ENCODE measurements around the gene SSUH2. TPM values are rescaled to one million over a fixed set of nuclear protein-coding genes. Genes with fewer than 3 reads are reported as not detected.
"Not testable (repeated sequence)": the region's sequence is repeated elsewhere in the genome, so short reads cannot be mapped to it uniquely, and the experiment has no call there.

The SSUH2 gene, protein sequence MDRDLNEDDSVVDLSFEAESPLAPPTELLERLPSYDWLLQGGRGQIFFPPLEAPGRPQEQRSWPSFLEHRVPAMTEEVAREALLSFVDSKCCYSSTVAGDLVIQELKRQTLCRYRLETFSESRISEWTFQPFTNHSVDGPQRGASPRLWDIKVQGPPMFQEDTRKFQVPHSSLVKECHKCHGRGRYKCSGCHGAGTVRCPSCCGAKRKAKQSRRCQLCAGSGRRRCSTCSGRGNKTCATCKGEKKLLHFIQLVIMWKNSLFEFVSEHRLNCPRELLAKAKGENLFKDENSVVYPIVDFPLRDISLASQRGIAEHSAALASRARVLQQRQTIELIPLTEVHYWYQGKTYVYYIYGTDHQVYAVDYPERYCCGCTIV
- total RNA-seq = under 1 TPM; 0.12 to 0.20 TPM

DNA sequence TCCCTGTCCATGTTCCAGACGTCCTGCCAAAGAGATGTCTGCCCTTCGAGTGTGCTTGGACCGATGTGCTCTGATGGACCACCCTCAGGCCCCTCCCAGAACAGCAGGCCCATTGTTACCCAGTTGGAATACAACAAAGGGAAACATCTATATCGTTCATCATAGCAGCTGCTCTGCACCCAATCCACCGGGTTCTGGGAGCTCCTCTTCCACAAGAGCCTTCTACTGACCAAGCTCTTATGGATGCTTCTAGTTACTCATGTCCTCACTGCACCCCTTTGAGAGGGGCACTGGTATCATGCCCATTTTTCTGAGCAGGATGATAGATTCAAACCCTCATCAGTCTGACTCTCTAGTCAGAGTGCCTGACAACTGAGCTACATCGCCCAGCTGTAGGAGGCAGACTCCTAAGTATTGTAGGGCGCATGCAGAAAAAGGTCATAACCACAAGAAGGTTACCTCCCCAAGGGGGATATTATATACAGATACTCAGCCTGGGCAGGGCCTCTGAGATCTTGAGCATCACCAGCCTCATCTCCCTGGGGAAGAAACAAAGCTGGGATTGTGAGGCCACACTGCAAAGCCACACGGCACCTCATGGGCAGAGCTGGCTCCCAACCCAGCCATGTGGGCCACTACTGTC, at the start of gene SSUH2:
Gene SSUH2, minus strand, starts transcription at position 51 of the 643 bp plus-strand sequence. Its CDS starts 40 bp downstream, at position 11.
- Mint-ChIP-seq H3K27ac (no peak within 1 kb of the TSS), H3K4me3 (no peak within 1 kb of the TSS), H3K4me1 (no peaks in the 10 kb centered on the region), H3K36me3 (no peaks in the 10 kb centered on the region), H3K27me3 (peaks cover 8% of the 10 kb centered on the region), H3K9me3 (no peaks in the 10 kb centered on the region)
- DNase-seq = no peak

DNA sequence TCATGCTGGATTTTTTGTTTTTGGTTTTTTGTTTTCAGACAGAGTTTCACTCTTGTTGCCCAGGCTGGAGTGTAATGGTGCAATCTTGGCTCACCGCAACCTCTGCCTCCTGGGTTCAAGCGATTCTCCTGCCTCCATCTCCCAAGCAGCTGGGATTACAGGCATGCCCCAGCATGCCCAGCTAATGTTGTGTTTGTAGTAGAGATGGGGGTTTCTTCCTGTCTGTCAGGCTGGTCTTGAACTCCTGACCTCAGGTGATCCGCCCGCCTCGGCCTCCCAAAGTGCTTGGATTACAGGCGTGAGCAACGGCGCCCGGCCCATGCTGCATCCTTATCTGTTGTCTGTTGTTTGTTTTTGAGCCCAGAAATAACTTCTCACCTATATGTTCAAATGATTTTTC, 46.7 kb upstream of the SSUH2 start:
- not testable (repeated sequence) for H3K27me3 Mint-ChIP-seq, H3K4me3 Mint-ChIP-seq, H3K9me3 Mint-ChIP-seq, DNase-seq, H3K36me3 Mint-ChIP-seq, H3K4me1 Mint-ChIP-seq
- peak overlapping the region; percentile 23 for H3K27ac Mint-ChIP-seq

DNA sequence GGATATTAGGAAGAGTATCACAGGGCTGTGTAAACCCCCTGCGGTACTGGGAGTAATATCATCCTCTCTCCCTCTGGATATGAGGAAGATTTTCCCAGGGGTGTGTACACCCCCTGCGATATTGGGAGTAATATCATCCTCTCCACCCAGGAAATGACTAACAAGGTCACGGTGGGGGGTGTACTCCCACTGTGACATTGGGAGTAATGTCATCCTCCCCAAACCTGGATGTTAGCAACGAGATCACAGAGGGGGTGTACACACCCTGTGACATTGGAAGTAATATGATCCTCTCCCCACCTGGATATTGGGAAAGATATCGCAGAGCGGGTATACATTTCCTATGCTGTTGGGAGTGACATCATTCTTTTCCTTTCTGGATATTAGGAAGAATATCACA, 40.4 kb upstream of the SSUH2 start:
- H3K4me1 Mint-ChIP-seq, DNase-seq, H3K27me3 Mint-ChIP-seq, H3K36me3 Mint-ChIP-seq, H3K9me3 Mint-ChIP-seq, H3K4me3 Mint-ChIP-seq, H3K27ac Mint-ChIP-seq: not testable (repeated sequence)

DNA sequence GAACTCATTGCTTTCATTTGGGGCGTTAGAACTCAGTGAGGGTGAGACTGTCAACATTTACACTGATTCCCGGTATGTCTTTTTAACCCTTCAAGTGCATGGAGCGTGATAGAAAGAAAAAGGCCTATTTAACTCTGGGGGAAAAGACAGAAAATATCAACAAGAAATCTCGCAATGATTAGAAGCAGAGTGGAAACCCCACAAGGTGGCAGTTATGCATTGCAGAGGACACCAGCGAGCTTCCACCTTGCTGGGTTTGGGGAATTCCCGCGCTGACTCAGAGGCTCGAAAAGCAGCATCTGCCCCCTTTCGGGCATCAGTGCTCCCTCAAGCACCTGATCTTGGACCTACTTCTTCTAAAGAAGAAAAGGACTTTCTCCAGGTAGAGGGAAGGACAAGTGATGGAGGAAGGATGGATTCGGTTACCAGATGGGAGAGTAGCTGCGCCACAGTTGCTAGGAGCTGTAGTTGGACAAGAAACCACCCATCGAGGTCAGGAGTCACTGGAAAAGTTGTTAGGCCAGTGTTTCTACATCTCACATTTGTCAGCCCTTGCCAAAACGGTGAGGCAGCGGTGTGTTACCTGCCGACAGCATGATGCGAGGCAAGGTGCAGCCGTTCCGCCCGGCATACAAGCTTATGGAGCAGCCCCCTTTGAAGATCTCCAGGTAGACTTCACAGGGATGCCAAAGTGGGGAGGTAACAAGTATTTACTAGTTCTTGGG, 38.4 kb upstream of the SSUH2 start:
- not testable (repeated sequence) for H3K4me3 Mint-ChIP-seq, H3K27ac Mint-ChIP-seq, H3K4me1 Mint-ChIP-seq, H3K9me3 Mint-ChIP-seq, H3K36me3 Mint-ChIP-seq
- DNase-seq = peak; percentile 18
- H3K27me3 Mint-ChIP-seq = peaks cover 14% of the 10 kb centered on the region

DNA sequence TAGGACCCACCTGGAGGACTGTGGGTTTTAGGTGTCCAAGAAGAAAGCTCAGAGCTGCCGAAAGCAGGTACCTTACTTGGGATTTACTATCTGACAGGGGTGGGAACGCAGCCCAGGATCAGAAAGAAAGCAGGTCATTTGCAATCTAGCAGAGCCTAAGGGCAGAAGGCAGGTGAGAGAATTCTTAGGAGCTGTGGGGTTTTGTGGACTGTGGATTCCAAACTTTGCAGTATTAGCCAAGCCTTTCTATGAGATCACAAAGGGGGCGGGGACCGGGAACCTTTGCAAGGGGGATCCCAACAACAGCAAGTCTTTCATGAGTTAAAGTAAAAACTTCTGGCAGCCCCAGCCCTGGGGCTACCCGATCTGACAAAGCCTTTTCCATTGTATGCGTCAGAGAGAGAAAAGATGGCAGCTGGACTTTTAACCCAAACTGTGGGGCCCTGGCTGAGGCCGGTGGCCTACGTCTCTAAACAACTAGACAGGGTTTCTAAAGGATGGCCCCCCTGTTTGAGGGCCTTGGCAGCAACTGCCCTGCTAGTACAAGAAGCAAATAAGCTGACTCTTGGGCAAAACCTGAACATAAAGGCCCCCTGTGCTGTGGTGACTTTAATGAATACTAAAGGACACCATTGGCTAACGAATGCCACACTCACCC, 37.4 kb upstream of the SSUH2 start:
- not testable (repeated sequence) for H3K27ac Mint-ChIP-seq, H3K36me3 Mint-ChIP-seq, DNase-seq, H3K4me3 Mint-ChIP-seq, H3K4me1 Mint-ChIP-seq, H3K9me3 Mint-ChIP-seq
- peaks cover 14% of the 10 kb centered on the region for H3K27me3 Mint-ChIP-seq

DNA sequence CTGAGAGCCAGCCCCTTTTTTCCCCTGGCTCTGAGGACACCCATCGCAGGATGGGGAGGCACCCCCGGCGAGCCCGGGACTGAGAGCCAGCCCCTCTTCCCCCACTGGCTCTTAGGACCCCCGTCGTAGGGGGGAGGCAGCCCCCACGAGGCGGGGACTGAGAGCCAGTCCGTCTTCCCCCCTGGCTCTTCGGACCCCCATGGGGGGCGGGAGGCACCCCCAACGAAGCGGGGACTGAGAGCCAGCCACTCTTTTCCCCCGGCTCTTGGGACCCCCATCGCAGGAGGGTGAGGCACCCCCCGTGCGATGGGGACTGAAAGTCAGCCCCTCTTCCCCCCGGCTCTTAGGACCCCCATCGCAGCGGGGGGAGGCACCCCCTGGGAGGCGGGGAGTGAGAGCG, 36.8 kb upstream of the SSUH2 start:
- DNase-seq = no peak
- Mint-ChIP-seq H3K27ac (no peak overlapping the region), H3K9me3 (no peaks in the 10 kb centered on the region), H3K4me3 (no peak overlapping the region), H3K27me3 (peaks cover 14% of the 10 kb centered on the region), H3K36me3 (no peaks in the 10 kb centered on the region), H3K4me1 (peaks cover 2% of the 10 kb centered on the region)

DNA sequence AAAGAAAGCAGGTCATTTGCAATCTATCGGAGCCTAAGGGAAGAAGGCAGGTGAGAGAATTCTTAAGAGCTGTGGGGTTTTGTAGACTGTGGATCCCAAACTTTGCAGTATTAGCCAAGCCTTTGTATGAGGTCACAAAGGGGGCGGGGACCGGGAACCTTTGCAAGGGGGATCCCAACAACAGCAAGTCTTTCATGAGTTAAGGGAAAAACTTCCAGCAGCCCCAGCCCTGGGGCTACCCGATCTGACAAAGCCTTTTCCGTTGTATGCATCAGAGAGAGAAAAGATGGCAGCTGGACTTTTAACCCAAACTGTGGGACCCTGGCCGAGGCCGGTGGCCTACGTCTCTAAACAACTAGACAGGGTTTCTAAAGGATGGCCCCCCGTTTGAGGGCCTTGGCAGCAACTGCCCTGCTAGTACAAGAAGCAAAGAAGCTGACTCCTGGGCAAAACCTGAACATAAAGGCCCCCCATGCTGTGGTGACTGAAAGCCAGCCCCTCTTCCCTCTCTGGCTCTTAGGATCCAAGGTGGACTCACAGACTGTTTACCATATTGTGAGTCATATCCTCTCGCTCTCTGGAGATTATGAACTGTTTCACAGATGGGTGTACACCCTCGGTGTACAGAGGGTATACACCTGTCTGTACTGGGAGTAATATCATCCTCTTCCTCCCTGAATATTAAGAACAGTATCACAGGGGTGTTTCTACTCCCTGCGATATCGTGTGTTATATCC, 35.4 kb upstream of the SSUH2 start:
- H3K4me3 Mint-ChIP-seq, H3K9me3 Mint-ChIP-seq, H3K4me1 Mint-ChIP-seq, H3K36me3 Mint-ChIP-seq, H3K27ac Mint-ChIP-seq, DNase-seq: not testable (repeated sequence)
- peaks cover 14% of the 10 kb centered on the region for H3K27me3 Mint-ChIP-seq

DNA sequence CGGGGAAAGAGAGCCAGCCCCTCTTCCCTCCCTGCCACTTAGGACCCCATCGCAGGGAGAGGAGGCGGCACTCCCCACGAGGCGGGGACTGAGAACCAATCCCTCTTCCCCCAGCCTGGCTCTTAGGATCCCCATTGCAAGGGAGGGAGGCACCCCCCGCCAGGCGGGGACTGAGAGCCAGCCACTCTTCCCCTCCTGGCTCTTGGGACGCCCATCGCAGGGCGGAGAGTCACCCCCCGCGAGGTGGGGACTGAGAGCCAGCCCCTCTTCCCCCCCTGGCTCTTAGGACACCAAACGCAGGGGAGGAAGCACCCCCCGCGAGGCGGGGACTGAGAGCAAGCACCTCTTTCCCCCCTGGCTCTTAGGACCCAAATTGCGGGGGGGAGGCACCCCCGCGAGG, 34.2 kb upstream of the SSUH2 start:
- Mint-ChIP-seq H3K36me3 (no peaks in the 10 kb centered on the region), H3K4me1 (peaks cover 2% of the 10 kb centered on the region), H3K4me3 (no peak overlapping the region), H3K27ac (no peak overlapping the region), H3K9me3 (no peaks in the 10 kb centered on the region), H3K27me3 (peaks cover 14% of the 10 kb centered on the region)
- DNase-seq = no peak

DNA sequence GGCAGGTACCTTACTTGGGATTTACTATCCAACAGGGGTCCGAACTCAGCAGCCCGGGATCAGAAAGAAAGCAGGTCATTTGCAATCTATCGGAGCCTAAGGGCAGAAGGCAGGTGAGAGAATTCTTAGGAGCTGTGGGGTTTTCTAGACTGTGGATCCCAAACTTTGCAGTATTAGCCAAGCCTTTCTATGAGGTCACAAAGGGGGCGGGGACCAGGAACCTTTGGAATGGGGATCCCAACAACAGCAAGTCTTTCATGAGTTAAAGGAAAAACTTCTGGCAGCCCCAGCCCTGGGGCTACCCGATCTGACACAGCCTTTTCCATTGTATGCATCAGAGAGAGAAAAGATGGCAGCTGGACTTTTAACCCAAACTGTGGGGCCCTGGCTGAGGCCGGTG, 32.7 kb upstream of the SSUH2 start:
- not testable (repeated sequence) for H3K4me3 Mint-ChIP-seq, H3K27ac Mint-ChIP-seq, DNase-seq, H3K4me1 Mint-ChIP-seq, H3K27me3 Mint-ChIP-seq, H3K36me3 Mint-ChIP-seq, H3K9me3 Mint-ChIP-seq

DNA sequence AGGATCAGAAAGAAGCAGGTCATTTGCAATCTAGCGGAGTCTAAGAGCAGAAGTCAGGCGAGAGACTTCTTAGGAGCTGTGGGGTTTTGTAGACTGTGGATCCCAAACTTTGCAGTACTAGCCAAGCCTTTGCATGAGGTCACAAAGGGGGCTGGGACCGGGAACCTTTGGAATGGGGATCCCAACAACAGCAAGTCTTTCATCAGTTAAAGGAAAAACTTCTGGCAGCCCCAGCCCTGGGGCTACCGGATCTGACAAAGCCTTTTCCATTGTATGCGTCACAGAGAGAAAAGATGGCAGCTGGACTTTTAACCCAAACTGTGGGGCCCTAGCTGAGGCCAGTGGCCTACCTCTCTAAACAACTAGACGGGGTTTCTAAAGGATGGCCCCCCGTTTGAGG, 31.0 kb upstream of the SSUH2 start:
- not testable (repeated sequence) for H3K27ac Mint-ChIP-seq, H3K9me3 Mint-ChIP-seq, H3K4me1 Mint-ChIP-seq, H3K36me3 Mint-ChIP-seq, H3K27me3 Mint-ChIP-seq, DNase-seq, H3K4me3 Mint-ChIP-seq

DNA sequence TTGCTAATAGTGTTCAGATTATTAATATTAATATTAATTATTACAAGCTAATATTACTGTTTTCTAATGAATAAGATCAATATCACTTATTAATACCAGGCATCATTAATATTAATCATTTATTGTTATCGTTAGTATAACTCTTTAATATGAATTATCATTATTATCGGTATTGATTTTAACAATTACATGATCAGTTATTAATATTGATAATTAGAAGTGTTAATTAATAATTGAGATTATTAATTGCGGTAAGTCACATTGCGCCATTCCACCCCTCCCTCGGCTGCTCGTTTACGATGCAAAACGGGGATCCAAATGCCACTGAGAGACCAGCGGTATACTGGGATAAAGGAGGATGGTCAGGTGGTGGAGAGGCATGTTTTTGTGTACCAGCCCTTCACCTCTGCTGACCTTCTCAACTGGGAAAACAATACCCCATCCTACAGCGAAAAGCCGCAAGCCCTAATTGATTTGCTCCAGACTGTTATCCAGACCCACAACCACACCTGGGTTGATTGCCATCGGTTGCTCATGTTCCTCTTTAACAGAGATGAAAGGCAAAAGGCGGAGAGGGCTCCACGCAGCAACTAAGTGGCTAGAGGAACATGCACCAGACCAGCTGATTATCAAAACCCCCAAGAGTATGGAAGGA, 28.6 kb upstream of the SSUH2 start:
- Mint-ChIP-seq H3K27ac (no peak overlapping the region), H3K9me3 (peaks cover 1% of the 10 kb centered on the region), H3K4me1 (no peaks in the 10 kb centered on the region), H3K36me3 (no peaks in the 10 kb centered on the region), H3K27me3 (peaks cover 3% of the 10 kb centered on the region), H3K4me3 (no peak overlapping the region)
- no peak for DNase-seq

DNA sequence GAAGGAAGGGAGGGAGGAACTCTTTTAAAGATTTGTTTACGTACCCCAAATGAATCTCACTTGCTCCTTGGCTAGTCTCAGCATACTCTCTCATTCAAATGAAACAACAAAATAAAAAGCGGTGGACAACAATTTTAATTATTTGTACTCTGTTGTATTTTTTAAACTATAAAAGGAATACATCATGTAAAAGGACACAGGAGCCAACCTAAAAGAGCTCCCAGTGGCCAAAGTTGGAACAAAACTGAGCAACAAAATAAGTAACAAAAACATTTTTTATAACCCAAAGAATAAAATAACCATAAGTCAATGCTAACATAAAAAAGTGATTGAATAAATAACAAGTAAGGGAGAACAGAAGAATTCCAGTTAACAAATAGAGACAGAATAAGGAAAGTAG, 24.4 kb upstream of the SSUH2 start:
- no peak overlapping the region for H3K27ac Mint-ChIP-seq
- peaks cover 17% of the 10 kb centered on the region for H3K27me3 Mint-ChIP-seq
- H3K4me1 Mint-ChIP-seq = no peaks in the 10 kb centered on the region
- no peak overlapping the region for H3K4me3 Mint-ChIP-seq
- peaks cover 1% of the 10 kb centered on the region for H3K9me3 Mint-ChIP-seq
- no peaks in the 10 kb centered on the region for H3K36me3 Mint-ChIP-seq
- no peak for DNase-seq

DNA sequence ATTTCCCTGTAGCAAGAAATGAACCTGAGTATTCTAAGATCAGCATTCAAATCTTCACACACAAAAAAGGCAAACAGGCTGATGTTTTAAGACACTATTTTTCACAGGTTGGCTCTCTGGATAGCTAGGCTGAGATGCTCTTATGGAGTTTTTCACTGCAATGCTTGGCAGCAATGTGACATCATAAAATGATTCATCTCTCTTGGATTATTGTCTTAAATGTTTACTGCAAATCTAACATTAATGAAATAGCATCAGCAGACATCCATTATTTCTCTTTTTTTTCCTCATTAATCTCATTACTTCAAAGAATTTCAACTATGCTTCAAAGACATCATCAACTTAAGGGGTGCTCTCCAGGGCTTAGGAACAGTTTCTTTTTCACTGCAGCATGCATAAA, 23.6 kb upstream of the SSUH2 start:
- Mint-ChIP-seq H3K27me3 (peaks cover 17% of the 10 kb centered on the region), H3K36me3 (no peaks in the 10 kb centered on the region), H3K4me1 (no peaks in the 10 kb centered on the region), H3K27ac (no peak overlapping the region), H3K4me3 (no peak overlapping the region), H3K9me3 (peaks cover 1% of the 10 kb centered on the region)
- DNase-seq = no peak

DNA sequence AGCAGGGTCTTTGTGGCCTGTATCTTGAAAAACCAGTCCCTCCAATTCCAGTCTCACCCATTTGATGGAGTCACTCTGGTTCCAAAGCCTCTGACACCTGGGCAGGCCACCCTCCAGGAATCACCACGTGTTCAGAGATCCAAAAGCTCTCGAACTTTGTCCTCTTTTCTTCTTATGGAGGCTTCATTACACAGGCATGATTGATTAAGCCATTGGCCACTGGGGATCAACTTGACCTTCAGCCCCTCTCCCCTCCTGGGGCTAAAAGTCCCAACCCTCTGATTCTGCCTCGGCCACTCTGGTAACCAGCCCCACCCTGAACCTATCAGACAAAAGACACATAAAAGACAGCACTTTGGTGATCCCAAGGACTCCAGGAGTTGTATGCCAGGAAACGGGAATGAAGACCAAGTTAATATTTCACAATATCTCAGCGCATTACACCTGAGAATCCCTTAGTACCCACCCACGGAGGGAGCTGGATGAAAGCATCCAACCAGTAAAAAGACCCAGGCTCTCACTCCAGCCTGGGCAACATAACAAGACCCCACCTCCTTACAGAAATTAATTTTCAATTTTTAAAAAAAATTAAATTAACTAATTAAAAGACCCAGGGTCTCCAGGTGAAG, 23.0 kb upstream of the SSUH2 start:
- H3K4me3 Mint-ChIP-seq = no peak overlapping the region
- H3K36me3 Mint-ChIP-seq = no peaks in the 10 kb centered on the region
- DNase-seq = no peak
- no peak overlapping the region for H3K27ac Mint-ChIP-seq
- no peaks in the 10 kb centered on the region for H3K4me1 Mint-ChIP-seq
- peaks cover 17% of the 10 kb centered on the region for H3K27me3 Mint-ChIP-seq
- peaks cover 1% of the 10 kb centered on the region for H3K9me3 Mint-ChIP-seq
